Colonic mucosa (tissue), 4 donors: ENCODE results near the gene TRMT2A. TPM values are rescaled to one million over a fixed set of nuclear protein-coding genes. Genes with fewer than 3 reads are reported as not detected.

Experiments
- DNase-seq: peaks from one replicate; pipeline ENCODE4 v3.0.0-alpha.2; 2020
- H3K27ac ChIP-seq: fragments of 200-600 bp; one replicate; pipeline ENCODE4 v1.8.0; 2021
- H3K27me3 ChIP-seq: fragments of 200-600 bp; one replicate; pipeline ENCODE4 v1.8.0; 2021
- H3K36me3 ChIP-seq: fragments of 200-600 bp; one replicate; pipeline ENCODE4 v1.8.0; 2021
- H3K4me1 ChIP-seq: fragments of 200-600 bp; one replicate; pipeline ENCODE4 v1.8.0; 2021; ENCODE audit warnings: mild to moderate bottlenecking
- H3K4me3 ChIP-seq: fragments of 200-600 bp; one replicate; pipeline ENCODE4 v1.8.0; 2021
- H3K9ac ChIP-seq, 2 donors: one replicate each; pipeline ENCODE4 v1.7.0; 2013; ENCODE audit warnings: control low read depth in 2 of 2, low read depth in 2 of 2, low read length in 2 of 2
- H3K9me3 ChIP-seq: fragments of 200-600 bp; one replicate; pipeline ENCODE4 v1.8.0; 2021
- intact Hi-C: fragments of 100-400 bp; cut with DNase I; formaldehyde crosslinking; loops from one replicate; pipeline ENCODE4 v1.14.1; 2022
- total RNA-seq, 2 donors: library from RNA; stranded (reverse); fragmentation: NEBNext Ultra II Directional in 1 of 2; extraction: Animal tissue kit (Norgen Biotek cat#: 25700) in 1 of 2; gene quantifications; one replicate each; pipeline ENCODE4 v1.2.1, GENCODE V29; 2021
- TF ChIP-seq, protein P1 (sequence below): fragments of 200-600 bp; IDR thresholded peaks from one replicate; pipeline ENCODE4 v1.8.0; 2022; ENCODE audit warnings: antibody characterized with exemption, mild to moderate bottlenecking
- donor health status: healthy.
- donor health status: DM: no; HTN: no; CAD: no.
- donor health status: DM: no; HTN: no; CAD: no.

TRMT2A gene
- total RNA-seq, 2 donors from 2014 or later = 31.9 to 63.6 TPM

DNA sequence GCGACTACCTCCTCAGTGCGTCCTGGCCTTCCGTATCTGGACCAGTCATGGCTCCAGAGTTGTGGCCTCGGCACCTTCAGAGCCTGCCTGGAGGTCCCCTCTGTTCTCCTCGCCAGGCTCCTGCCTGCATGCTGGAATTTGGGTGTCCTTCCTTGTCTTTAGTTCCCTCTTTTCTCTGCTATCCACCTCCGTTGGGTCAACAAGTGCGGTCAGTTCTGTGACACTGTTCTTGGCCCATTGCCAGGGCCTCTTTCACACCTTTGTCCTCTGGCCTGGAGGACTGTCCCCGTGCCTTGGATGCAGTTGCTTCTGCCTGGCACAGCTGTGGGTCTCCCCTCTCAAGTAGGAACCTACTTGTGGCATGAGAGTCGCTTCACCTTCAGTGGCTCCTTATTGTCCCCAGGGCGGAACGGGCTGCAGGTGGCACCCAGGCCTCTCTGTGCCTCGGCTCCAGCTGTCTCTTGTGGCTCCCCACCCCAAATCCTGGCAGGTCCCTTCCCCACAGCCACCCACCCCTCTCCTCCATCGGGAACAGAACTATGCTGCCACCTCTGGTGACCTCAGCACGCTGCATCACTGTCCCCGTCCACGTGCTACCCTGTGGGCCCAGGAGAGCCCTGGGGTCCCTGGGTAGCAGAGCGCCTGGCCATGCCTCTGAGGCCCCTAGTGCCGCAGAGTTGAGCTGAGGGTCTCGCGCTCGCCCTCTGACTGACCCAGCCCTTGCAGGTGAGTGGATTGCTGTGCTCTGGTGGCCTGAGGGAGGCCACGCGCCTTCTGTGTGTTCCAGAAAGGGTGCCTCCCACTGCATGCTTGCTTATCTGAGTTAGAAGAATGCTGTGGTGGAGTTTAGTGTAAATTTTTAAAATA, 32.2 kb downstream of the TRMT2A start:
- no peak overlapping the region for H3K27ac ChIP-seq
- H3K4me3 ChIP-seq = no peak overlapping the region
- TF ChIP-seq, protein P1, sequence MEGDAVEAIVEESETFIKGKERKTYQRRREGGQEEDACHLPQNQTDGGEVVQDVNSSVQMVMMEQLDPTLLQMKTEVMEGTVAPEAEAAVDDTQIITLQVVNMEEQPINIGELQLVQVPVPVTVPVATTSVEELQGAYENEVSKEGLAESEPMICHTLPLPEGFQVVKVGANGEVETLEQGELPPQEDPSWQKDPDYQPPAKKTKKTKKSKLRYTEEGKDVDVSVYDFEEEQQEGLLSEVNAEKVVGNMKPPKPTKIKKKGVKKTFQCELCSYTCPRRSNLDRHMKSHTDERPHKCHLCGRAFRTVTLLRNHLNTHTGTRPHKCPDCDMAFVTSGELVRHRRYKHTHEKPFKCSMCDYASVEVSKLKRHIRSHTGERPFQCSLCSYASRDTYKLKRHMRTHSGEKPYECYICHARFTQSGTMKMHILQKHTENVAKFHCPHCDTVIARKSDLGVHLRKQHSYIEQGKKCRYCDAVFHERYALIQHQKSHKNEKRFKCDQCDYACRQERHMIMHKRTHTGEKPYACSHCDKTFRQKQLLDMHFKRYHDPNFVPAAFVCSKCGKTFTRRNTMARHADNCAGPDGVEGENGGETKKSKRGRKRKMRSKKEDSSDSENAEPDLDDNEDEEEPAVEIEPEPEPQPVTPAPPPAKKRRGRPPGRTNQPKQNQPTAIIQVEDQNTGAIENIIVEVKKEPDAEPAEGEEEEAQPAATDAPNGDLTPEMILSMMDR = no peak
- H3K27me3 ChIP-seq = no peaks in the 10 kb centered on the region
- no peaks in the 10 kb centered on the region for H3K9me3 ChIP-seq
- no peak overlapping the region for H3K9ac ChIP-seq
- intact Hi-C loops = loop anchor here (5.0 kb wide), 1 partner anchor 33 kb away; the partner anchor contains the start of genes RANBP1 and TRMT2A
- peaks cover 5% of the 10 kb centered on the region for H3K4me1 ChIP-seq
- no peak for DNase-seq
- H3K36me3 ChIP-seq = peaks cover 15% of the 10 kb centered on the region

DNA sequence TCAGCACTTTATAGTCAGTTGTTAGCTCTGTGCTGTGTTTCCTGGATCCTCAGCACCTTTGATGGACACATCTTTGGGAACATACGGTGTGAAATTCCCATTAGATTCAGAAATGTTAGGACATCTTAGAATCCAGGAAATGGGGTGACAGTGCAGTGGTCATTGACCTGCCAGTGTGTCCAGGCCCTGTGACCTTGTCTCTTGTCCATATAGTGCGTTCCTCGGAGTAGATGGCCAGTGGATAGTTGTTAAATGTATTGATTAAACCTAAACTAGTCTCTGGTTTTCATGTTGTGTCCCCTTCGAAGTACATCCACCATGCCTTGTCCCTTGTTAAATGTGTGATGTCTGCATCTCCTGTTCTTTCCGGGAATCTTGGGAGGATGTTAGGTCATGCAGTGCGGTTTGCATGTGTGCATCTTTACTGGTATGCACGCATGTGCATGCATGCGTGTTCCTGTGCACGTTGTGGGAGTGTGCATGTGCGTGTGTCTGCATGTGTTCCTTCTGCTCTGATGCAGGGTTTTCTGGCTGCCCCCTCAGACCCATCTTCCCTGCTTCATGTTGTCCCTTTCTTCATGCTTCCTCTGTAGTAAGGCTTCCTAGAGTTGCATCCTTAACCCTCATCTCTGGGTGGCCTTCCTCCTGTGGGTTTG, 33.0 kb downstream of the TRMT2A start:
- Histone ChIP-seq H3K36me3 (peaks cover 8% of the 10 kb centered on the region), H3K9me3 (no peaks in the 10 kb centered on the region), H3K9ac (no peak overlapping the region), H3K27ac (no peak overlapping the region), H3K4me3 (no peak overlapping the region), H3K4me1 (peaks cover 5% of the 10 kb centered on the region), H3K27me3 (no peaks in the 10 kb centered on the region)
- DNase-seq = no peak
- intact Hi-C loops = loop anchor here (5.0 kb wide), 1 partner anchor 33 kb away; the partner anchor contains the start of genes RANBP1 and TRMT2A
- TF ChIP-seq, protein P1 = no peak

DNA sequence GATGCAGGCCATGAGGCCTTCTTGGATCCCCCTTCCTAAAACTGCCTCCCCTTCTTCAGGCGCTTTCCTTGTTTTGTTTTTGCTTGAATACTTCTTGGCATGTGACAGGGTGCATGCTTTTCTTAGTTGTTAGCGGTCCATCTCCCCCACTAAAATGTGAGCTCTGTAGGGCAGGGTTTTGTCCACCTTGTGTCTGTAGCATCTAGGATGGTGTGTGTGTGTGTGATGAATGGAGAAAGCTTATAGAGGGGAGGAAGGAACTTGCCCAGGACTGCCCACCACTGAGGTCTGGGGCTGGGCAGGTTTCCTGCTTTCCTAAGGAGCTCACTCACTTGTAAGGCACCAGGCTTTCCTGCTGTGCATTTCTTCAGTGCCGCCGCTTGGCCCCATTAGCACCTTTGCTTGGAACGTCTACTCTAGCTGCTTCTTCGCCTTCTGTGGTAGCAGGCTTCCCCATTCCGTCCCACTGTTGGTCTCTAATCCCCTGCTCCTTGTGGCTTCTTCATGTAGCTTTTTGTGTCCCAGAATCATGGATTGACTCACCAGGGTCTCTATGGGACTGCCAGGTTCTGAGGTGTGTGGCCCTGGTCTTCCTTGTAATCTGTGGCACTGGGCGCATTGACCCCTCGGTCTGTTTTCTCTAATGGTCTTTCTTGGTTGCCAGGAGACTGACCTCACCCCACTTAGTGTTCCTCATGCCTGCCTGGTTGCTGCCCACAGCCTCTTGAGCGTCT, 33.7 kb downstream of the TRMT2A start:
- Histone ChIP-seq H3K36me3 (peaks cover 1% of the 10 kb centered on the region), H3K27ac (no peak overlapping the region), H3K4me1 (peaks cover 5% of the 10 kb centered on the region), H3K9me3 (no peaks in the 10 kb centered on the region), H3K4me3 (no peak overlapping the region), H3K27me3 (no peaks in the 10 kb centered on the region), H3K9ac (no peak overlapping the region)
- TF ChIP-seq, protein P1 = no peak
- DNase-seq = no peak
- intact Hi-C loops = loop anchor here (5.0 kb wide), 1 partner anchor 34 kb away; the partner anchor contains the start of genes RANBP1 and TRMT2A

DNA sequence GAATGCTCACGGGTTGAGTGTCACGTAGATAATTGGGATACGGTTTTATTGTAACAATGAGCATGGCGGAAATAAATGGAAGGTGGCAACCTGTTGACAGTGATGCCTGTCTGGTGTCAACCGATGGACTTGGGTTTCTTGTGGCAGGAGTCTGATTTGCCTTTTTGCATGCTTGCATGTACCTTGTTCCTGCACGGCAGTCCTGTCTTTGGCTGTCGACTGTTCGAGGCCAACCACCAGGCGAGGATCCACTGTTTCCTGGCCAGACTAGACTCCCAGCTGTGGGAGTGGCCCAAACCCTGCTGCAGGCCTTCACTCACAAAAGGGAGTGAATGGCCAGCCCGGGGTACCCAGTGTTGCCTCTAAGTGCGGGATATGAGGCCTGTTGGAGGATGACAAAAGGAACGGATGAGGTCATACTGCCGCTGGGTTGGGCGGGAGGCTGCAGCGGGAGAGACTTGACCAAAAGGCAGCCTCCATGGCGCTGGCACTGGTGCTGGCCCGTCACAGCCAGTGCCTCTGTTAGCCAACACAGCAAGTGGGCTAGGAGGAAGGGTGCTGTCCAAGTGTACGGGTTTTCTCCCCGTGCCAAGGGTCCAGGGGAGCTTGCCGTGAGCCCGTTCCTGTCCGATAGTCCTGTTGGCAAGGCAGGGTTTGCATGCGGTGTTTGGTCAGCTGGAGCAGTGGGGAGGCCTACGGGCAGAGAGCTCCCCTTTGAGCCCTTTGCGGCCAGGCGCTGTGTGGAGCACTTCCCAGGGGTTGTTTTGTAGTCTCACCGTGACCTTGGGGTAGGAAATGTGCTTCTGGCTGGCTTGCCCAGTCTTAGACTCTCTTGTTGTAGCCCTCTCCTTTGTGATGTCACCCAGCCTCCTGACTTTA, 36.0 kb downstream of the TRMT2A start:
- peaks cover 5% of the 10 kb centered on the region for H3K4me1 ChIP-seq
- DNase-seq = peak; percentile 38
- H3K27ac ChIP-seq = peak overlapping the region; percentile 91
- intact Hi-C loops = loop anchor here (5.0 kb wide), 1 partner anchor 36 kb away; the partner anchor contains the start of genes RANBP1 and TRMT2A
- TF ChIP-seq, protein P1 = no peak
- H3K9ac ChIP-seq = peak overlapping the region; percentile 61 to 76
- peak overlapping the region; percentile 87 for H3K4me3 ChIP-seq
- no peaks in the 10 kb centered on the region for H3K27me3 ChIP-seq
- H3K9me3 ChIP-seq = no peaks in the 10 kb centered on the region
- no peaks in the 10 kb centered on the region for H3K36me3 ChIP-seq
